Non-pigmented ciliary epithelial cell (primary cell): Measurements from ENCODE around the gene ZBTB38.

Source experiments
- DNase-seq: peaks from one replicate; pipeline ENCODE4 v3.0.0-alpha.2; 2010; ENCODE audit warnings: low read depth

ZBTB38 gene

DNA sequence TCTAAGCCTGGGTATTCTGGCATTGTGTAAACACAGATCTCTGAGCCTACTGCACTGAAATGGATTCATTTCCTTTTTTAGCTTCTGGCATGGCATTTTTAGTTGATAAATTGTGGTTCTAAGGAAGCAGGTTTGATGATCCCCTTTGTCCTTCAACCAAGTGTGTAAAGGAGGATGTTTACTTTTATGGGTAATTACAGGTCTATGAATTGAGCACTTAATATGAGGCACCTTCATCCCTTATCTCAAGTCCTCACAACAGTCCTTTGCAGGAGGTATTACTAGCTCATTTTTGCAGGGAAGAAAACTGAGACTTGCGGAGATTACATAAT lies 30.8 kb upstream of the ZBTB38 start:
- DNase-seq = no peak

DNA sequence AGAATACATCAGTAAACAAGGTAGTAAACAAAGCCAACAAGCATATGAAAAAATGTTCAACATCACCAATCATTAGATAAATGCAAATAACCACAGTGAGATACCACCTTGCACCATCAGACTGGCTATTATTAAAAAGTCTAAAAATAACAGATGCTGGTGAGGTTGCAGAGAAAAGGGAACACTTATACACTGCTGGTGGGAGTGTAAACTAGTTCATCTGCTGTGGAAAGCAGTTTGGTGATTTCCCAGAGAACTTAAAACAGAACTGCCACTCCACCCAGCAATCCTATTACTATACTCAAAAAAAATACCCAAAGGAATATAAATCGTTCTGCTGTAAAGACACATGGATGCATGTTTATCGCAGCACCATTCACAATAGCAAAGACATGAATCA lies 30.3 kb upstream of the ZBTB38 start:
- DNase-seq = no peak

DNA sequence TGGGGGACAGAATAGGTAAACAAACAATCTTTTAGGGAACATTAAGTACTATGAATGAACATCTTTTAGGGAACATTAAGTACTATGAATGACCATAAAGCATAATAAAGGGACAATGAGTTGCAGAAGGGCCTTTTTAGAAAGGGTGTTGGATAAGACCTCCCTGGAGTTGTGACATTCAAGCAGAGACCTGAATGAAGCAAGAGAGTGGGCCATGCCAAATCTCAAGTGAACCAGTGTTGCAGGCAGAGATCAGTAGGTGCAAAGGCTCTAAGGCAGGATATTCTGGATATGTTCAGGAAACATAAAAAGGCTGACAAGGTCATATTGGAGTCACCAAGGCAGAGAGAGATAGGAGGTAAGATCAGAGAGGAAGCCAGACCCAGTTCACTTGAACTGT lies 29.4 kb upstream of the ZBTB38 start:
- no peak for DNase-seq

DNA sequence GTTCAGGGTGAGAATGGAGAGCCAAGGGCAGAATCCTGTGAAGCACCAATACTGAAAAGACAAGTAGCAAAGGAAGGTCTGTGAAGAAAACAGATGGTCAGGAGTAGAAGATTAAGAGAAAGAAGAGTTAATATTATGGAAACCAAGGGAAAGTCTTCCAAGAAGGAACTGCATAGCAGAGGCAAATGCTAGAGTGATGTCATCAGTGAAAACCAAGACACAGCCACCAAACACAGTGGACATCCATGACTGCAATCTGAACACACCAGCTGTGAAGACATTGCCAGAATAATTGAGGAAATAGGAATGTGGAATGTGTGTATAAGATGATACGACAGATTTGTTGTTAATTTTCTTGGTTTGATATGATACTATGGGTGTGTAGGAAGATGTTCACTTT lies 26.8 kb upstream of the ZBTB38 start:
- no peak for DNase-seq

DNA sequence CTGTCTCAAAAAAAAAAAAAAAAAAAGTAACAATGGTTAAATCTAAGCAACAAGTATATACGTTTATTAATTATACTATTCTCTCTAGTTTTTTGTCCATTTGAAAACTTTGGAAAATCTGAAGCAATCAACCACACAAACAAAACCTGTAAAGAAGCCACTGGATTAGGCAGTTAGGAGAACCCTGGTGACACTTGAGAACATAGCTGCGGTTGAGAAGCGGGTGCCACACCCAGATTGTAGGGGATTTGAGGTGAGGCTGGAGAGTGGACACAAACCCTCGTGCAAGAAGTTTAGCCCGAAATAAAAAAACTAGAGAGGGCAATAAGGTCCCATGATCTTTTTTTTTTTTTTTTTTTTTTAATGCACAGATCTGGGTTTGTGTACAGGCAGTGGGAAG lies 25.9 kb upstream of the ZBTB38 start:
- no peak for DNase-seq

DNA sequence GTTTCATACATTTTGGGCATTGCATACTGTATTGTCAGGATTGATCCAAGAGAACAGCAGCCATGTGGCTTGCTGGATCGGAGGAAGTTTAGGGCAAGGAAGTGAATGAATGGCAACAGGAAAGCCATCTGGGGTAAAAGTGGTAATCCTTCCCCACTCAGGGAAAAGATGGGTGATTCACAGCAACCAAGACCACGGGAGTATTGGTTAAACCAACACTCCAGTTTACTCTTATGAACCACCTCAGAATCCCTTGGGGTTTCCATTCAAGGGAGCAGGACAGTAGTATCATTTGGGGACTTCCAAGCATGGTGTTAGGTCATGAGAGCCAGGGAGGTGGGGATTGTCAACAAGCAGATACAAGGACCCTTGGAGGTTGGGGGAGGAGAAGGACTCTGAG lies 25.2 kb upstream of the ZBTB38 start:
- no peak for DNase-seq

DNA sequence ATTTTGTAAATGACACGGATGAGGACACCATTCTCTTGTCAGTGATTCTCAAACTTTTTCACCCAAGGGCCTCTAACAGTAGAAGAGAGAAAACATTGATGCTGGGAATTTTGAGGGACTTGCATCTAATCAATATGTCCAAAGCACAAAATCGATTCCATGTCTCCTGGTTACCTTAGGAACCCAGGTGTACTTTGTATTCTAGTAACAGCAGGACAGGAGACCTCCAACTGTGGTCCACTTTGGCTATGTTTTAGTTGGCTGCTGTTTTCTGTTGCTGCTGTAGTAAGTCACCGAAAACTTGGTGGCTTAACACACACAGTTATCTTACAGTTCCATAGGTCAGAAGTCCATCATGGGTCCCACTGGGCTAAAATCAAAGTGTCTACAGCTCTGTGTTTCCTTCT lies 24.4 kb upstream of the ZBTB38 start:
- no peak for DNase-seq

DNA sequence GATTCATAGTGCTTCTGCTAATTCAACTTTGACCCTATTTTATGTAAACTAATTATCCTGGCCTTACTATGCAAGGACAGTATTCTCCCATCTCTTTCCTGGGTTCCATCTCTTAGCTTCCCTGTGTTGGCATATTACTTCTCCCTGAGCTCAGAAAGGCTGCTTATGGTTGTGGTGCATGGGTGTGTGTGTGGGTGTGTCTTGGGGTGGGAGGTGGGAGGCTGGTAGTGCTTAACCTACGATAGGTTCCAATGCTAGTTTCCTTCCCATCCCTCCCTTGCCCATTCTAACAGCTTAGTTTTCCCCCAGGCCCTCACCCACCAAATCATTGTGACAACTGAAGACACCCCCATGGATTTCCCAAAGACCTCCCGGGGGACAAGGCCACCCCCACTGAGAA lies 22.8 kb upstream of the ZBTB38 start:
- no peak for DNase-seq

DNA sequence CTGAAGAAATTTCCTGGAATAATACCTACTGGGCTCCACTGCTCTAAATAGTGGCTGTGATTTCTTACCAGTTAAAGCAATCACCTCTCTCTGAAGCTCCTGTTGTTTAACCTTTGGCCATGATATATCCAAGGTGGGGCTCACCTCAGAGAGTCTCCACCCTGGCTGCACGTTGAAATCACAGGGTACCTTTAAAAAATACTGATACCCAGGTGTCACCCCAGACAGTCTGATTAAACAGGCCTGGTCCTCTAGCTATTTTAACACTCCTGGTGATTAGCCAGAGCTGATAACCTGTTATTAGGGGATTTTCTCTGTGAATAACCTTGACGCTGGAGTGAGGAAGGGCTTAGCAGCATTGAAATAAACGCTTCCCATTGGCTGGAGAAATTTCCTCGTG lies 22.3 kb upstream of the ZBTB38 start:
- DNase-seq = no peak

DNA sequence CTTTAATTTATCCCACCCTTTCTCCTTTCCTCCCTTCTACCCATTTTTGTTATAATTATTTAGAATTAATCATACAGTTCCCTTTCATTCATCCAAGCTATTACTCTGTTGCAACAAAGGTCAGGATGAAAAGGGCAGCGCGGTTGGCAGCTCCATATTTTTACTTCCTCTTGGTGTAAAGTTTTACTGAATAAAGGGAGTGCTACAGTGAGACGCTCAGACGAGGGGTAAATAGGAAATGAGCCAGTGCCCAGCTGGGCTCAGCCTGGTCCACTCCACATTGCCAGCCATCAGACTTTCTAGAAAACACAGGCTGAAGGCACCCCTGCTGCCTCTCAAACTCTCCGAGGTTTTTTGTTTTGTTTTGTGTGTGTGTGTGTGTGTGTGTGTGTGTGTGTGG lies 21.9 kb upstream of the ZBTB38 start:
- DNase-seq = no peak

DNA sequence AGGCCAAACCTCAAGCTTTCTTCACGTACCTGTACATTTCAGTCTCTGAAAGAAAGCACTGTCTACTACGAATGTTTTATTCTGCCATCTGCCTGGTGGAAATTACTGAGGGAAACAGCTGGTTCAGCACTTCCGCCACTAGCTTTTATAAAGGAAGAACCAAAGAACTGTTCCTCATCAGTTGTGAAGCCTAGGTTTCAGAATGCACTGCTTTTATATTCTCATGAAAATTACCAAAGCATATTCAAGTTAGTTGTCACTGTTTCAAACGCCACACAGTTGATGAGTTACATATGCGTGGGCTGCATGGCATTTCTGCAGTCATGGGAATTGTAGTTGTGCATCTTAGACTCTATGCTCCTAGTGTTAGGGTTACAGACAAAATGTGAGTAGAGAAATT lies 21.5 kb upstream of the ZBTB38 start:
- DNase-seq = no peak

DNA sequence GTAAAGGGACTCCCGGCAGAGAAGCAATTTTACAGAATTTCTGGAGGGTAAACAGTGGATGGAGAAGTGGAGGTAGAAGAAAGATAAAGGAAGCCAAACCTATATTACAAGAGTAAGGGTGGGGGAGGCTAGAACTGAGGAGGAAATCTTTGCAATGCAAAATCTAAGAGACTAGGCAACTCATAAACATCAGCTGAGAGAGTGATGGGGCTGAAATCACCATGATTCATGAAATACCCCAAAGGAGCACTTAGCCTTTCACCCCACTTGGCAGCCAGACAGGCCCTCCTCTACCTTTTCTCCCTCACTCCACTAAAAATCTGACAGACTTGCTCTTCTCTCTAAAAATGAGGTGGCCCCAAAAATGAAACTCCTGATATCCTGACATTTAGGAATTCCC lies 19.5 kb upstream of the ZBTB38 start:
- no peak for DNase-seq

DNA sequence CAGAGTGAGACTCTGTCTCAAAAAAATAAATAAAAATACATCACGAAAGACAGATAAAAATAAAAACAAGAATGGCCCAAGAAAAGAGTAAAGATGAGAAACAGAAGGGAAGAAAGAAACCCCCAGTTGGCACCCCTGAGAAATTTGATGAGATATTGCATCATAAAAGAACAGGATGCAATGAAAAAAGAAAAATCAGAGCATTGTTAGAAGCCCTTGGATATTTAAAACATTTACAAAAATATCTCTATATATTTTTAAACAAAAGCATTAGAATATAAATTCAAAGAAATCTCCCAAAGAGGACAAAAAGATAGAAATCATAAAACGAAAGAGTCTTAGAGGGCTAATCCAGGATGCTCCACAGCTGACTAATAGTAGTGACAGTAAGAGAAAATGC lies 18.6 kb upstream of the ZBTB38 start:
- DNase-seq = no peak

DNA sequence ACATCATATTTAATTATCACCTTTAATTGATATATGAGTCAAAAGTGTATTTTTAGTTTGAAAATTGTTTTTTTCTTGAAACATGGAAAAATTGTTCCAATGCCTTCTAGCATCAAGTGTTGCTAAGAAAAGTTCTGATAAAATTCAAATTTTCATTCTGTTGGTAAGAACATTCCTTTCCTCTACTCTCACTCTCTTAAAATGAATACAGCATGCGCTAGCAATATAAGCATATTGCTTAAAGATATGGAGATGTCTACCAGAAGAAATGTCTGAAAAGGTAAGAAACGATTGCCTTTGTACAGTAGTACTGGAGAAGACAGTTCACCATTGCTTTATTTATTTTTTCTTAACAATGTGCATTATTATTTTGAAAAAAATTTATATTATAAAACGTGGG lies 17.6 kb upstream of the ZBTB38 start:
- no peak for DNase-seq

DNA sequence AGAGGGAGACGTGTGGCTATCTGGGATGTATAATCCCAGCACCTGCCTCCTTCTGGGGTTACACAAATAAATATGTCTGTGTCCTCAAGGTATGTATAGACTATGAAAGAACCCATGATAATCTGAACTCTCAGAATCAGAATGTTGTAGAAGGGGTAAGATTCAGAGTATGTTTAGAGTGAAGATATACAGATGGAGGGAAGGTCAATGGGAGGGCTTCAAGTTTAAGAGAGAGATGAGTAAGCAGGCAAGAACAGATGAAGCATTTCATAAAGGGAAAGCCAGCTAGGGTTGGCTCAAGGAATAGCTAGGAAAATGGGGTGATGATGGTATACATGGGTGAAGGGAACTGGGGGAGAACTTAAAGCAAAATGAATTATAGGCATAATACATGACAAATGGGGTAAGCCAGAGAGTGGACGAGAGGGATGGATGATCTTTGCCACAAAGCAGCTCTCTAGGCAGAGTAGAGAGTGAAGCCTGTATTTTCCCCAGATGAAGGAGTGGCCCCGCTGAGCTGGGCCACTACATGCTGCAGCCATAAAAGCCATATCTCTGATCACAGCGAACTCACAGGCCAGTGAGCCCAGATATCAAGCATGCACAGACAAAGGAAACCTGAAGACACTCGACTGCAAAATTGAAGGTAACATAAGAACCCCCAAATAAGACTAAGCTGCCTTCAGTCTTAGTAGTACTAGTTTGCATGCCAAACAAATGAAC lies 15.9 kb upstream of the ZBTB38 start:
- no peak for DNase-seq

DNA sequence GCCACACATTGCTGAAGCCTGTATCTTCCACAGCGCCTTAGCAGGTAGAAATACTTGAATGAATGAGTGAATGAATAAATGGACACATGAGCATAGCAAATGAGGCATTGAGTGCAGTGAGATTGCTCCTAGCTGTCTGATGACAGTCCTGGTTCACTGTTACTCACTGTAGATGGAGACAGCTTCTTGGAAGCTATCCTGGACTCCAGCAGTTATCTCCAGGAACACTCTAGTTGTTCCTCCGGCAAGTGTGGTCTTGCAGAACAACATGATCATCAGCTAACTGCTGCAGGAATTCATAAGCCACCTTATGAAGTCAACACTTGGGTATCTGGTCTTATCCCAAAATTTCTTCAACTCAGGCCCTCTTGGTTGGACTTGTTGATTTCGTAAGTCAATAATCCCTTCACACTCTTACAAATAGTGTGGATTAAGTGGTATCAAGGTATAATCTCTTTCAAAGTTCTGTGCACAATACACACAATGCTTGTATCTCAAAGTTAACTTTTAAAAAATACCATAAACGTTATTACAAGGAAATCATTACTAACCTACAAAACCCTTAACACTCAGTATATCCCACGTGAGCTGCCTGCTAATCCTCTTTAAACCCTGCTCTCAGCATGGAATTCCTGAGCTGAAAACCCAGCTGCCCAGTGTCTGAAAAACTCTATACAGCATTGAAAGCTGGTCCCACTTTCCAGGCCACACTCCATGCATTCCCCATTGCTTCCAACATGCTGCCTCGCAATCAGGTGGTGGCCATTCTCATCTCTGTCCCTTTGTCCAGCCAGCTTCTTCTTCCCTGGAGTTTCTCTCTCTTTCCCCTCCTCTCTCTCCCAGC lies 14.4 kb upstream of the ZBTB38 start:
- DNase-seq = no peak

DNA sequence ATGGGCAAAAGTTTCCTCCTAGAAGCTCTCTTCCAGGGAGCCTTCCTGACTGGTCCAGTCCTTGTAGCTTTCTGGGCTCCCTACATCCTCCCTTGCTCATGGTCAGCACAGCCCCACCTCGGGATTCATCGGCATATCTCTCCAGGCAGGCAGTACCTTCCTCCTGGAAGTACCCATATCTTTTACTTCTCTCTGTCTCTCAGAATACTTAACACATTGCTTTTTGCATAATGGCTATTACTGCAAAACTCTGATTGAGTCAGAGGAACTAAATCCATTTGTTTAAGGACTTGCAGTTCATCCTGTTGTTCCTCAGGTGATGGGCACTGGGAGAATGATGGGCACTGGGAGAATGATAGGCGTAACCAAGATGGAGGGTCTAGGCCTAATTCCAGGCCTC lies 13.8 kb upstream of the ZBTB38 start:
- no peak for DNase-seq

DNA sequence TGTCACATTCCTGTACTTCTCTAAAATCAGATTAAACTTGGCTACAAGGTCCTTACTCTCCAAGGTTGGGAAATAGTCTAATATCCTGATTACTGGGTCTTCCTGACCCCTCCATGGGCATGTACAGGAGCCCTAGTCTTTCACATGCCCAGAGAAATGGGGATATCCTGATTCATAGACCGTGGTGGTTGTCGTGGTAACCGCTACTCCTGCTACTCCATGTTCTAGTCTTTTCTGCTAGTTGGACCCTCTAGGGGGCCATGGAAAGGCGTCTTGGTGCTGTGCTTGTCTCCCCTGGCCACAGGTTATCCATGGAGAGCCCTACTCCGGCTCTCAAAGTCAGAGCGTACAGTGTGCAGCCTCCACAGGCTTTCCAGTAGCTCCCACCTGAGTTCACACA lies 13.1 kb upstream of the ZBTB38 start:
- DNase-seq = no peak

DNA sequence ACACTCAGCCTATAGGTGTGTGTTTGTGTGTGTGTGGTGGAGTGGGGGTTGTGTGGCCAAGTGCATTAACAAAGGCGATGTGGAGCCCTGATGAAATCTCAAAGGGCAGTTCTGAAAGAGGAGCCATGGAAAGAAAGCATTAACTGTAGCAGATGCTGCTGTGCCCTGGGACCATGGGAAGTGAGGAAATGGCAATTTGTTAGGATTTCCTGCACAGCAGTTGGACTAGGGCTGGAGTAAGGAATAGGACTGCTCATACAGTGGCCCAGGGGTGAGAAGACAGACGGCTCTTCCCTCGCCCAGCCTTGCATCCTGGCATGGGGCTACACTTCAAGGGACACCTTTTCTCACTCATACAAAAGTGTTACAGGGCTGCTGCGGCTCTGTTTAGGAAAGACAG lies 12.3 kb upstream of the ZBTB38 start:
- no peak for DNase-seq

DNA sequence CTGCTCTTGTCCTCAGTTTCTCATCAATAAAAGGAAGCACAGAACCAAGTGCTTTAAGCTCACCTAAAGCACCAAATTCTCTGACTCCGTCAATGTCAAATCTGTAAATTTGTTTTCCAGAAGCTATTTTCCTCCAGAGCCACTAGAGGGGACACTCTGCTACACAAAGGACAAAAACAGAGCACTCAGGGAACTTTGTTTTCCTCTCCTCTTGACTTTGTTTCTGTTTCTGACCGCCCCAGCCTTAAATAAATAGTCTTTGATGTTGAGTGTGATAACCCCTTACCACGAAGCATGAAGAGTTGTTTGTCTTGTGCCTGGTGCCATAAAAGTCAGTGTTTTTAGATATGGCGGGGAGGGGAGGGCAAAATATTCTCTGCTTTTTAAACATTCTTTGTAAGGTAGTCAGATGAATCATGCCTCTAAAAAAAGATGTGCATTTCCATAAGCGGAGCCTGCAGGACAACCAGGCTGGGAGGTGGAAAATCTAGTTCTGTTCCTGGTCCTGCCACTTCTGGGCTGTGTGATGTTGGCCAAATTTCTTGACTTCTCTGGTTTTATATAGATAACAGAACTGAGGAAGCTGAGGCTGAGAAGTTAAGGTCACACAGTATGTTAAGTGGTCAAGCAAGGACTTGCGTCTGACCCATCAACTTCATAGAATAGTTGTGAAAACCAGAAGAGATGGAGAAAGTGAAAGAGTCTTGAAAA lies 7.3 kb upstream of the ZBTB38 start:
- DNase-seq = peak; percentile 82

DNA sequence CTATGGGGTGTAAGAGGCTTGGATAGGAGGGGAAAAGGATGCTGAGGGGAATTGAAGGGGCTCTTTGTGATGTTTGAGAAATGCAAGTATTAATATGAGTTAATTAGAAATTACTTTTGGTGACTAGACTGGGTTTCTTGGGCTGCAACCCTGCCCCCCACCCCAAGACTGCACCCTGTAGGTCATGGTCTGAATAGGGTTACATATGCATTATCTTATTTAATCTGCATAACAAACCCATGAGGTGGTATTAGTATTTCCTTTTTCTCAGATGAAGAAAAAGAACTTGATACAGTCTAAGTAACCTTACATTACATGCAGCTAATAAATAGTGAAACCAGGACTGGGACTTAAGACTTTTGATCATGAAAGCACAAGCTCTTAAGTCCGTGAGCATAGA lies 5.6 kb upstream of the ZBTB38 start:
- no peak for DNase-seq

DNA sequence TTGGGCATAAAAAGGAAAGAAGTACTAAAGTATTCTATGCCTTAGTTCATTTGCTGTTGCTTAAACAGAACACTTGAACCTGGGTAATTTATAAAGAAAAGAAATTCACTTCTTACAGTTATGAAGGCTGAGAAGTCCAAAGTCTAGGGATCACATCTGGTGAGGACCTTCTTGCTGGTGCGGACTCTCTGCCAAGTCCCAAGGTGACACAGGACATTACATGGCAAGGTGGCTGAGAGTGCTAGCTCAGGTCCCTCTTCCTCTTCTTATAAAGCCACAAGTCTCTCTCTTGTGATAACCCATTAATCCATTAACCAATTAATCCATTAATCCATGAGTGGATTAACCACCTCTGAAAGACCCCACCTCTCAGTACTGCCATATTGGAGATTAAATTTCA lies 3.1 kb upstream of the ZBTB38 start:
- DNase-seq = no peak

DNA sequence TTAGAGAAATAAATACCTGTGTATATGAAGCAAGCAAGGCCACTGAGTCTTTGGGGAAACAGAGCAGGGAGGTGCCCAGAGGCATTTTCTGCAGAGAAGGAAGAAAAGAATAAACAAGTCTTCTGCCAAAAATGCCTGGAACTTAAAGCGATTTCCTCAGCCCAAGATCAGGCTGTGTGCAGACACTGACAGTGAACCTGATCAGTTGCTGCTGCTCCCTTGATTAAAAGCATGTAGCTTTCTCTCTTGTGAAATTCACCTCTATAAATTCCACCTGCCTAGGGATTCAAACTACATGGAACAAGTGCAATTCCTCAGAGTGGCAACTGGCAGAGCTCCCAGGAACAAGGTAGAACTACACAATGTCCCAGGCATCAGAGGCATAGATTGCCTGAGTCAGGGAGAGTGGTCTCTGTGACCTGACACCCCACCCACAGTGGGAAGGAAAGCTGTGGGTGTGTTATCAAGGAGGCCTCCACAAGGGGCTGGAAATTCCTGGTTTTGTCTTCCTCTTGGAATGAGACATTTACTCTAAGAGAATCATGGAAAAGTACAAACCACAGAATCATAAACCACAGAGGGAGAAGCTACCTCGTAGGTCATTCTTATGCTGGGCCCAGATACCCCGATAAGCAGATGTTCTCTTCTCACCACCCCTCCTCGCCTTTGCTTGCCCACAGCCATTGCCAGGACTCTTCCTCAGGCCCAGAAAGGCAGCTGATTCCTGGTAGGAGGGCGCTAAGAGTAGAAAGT lies 1.8 kb upstream of the ZBTB38 start:
- DNase-seq = peak; percentile 96
